Ishikawa (cell line): ENCODE measurements around the gene PRDX2.
A peak's percentile ranks its signal among the peaks of the same experiment; 100 is the strongest.

ENCODE experiments used
- CEBPB ChIP-seq: IDR thresholded peaks from 2 replicates; pipeline ENCODE4 v1.6.1; 2012
- CREB1 ChIP-seq: IDR thresholded peaks from 2 replicates; pipeline ENCODE4 v1.6.1; 2012; ENCODE audit warnings: low read depth
- EGR1 ChIP-seq: IDR thresholded peaks from 2 replicates; pipeline ENCODE4 v1.6.1; 2012
- EP300 ChIP-seq: IDR thresholded peaks from 2 replicates; pipeline ENCODE4 v1.6.1; 2012; ENCODE audit warnings: borderline replicate concordance
- FOXM1 ChIP-seq: IDR thresholded peaks from 2 replicates; pipeline ENCODE4 v1.6.1; 2012; ENCODE audit warnings: low read depth, borderline replicate concordance
- NFIC ChIP-seq: IDR thresholded peaks from 2 replicates; pipeline ENCODE4 v1.6.1; 2012
- RAD21 ChIP-seq: IDR thresholded peaks from 2 replicates; pipeline ENCODE4 v1.6.1; 2012; ENCODE audit warnings: low read depth
- REST ChIP-seq: IDR thresholded peaks from 2 replicates; pipeline ENCODE4 v1.6.1; 2012; ENCODE audit warnings: low read depth, mild to moderate bottlenecking
- TAF1 ChIP-seq: IDR thresholded peaks from 2 replicates; pipeline ENCODE4 v1.6.1; 2012; ENCODE audit warnings: low read depth, mild to moderate bottlenecking
- TCF12 ChIP-seq: IDR thresholded peaks from 2 replicates; pipeline ENCODE4 v1.6.1; 2012; ENCODE audit warnings: low read depth
- TEAD4 ChIP-seq: IDR thresholded peaks from 2 replicates; pipeline ENCODE4 v1.6.1; 2012
- USF1 ChIP-seq: IDR thresholded peaks from 2 replicates; pipeline ENCODE4 v1.6.1; 2012
- YY1 ChIP-seq: IDR thresholded peaks from 2 replicates; pipeline ENCODE4 v1.6.1; 2012; ENCODE audit warnings: low read depth
- ZBTB7A ChIP-seq: IDR thresholded peaks from 2 replicates; pipeline ENCODE4 v1.6.1; 2012; ENCODE audit warnings: low read depth
- TF ChIP-seq, protein P1 (sequence below): IDR thresholded peaks from 2 replicates; pipeline ENCODE4 v1.6.1; 2012

Gene PRDX2

GRCh38 chr19:12796146-12797071 lies 5.2 kb downstream of the PRDX2 start:
- TF ChIP-seq RAD21, result peak; percentile 96
- no peak for TF ChIP-seq TEAD4
- peak; percentile 31; the same call in 1 of the 2 replicates for TF ChIP-seq TCF12
- no peak; the same call in 1 of the 2 replicates for TF ChIP-seq EP300
- TF ChIP-seq, protein P1, sequence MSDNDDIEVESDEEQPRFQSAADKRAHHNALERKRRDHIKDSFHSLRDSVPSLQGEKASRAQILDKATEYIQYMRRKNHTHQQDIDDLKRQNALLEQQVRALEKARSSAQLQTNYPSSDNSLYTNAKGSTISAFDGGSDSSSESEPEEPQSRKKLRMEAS, result peak; percentile 41; the same call in 1 of the 2 replicates

- TF ChIP-seq EP300 (no peak), TAF1 (no peak), RAD21 (no peak), REST (no peak), CREB1 (no peak), EGR1 (no peak), TEAD4 (no peak)
- TF ChIP-seq, protein P1, result no peak
Observed at GRCh38 chr19:12794971-12795381, 6.6 kb downstream of the PRDX2 start.

GRCh38 chr19:12794196-12794941 lies 7.2 kb downstream of the PRDX2 start:
- TF ChIP-seq, protein P1, result no peak
- TF ChIP-seq EGR1 (no peak), RAD21 (no peak), CREB1 (no peak), NFIC (no peak), TCF12 (no peak), FOXM1 (no peak), REST (no peak)

- TF ChIP-seq TAF1 (peak; percentile 65; the same call in 1 of the 2 replicates), FOXM1 (no peak), YY1 (0 out of 2 replicates have a peak, but pooled peaks have one; percentile 20), EP300 (peak; percentile 44; the same call in 1 of the 2 replicates), EGR1 (peak; percentile 58), NFIC (peak; percentile 41), USF1 (peak; percentile 78), RAD21 (0 out of 2 replicates have a peak, but pooled peaks have one; percentile 7), TEAD4 (peak; percentile 71), TCF12 (peak; percentile 70; the same call in 1 of the 2 replicates), REST (no peak; the same call in 1 of the 2 replicates), ZBTB7A (peak; percentile 89), CREB1 (peak; percentile 87), CEBPB (no peak)
- TF ChIP-seq, protein P1, result peak; percentile 97
Observed at GRCh38 chr19:12793290-12794195, 8.1 kb downstream of the PRDX2 start.
